Measurements from ENCODE around the gene DAP. TPM values are rescaled to one million over a fixed set of nuclear protein-coding genes. Genes with fewer than 3 reads are reported as not detected.
"Not testable (repeated sequence)": the region's sequence is repeated elsewhere in the genome, so short reads cannot be mapped to it uniquely, and the experiment has no call there.

Gene DAP
- total and polyA plus RNA-seq, 2 donors: 14.1 to 34.4 TPM

- no peaks in the 10 kb centered on the region for H3K27me3 ChIP-seq (ENCODE audit: control insufficient read depth in 2 of 2, insufficient read depth in 1 of 2, low read length in 1 of 2)
- DNase-seq (ENCODE audit: low read depth in 6 of 9, low spot score in 9 of 9): no peak
- no peaks in the 10 kb centered on the region for H3K9me3 ChIP-seq (ENCODE audit: control insufficient read depth in 2 of 2, insufficient read depth in 1 of 2, low read length in 1 of 2)
- no peak overlapping the region for H3K27ac ChIP-seq (ENCODE audit: low read depth in 1 of 2, low read length in 1 of 2)
- 97% methylated on average over 4 of the region's 4 CpGs for WGBS
- no peak overlapping the region for H3K4me3 ChIP-seq (ENCODE audit: low read length in 2 of 2)
- H3K36me3 ChIP-seq (ENCODE audit: control insufficient read depth in 2 of 2, insufficient read depth in 2 of 2, low read length in 1 of 2): no peaks in the 10 kb centered on the region
- peaks cover 0 to 10% of the 10 kb centered on the region in 2 donors for H3K4me1 ChIP-seq (ENCODE audit: control insufficient read depth in 2 of 2, insufficient read depth in 2 of 2, low read length in 2 of 2)
Observed at GRCh38 chr5:10668697-10669096, 92.3 kb downstream of the DAP start.

GRCh38 chr5:10667431-10668057 lies 93.5 kb downstream of the DAP start:
- peaks cover 0 to 15% of the 10 kb centered on the region in 2 donors for H3K4me1 ChIP-seq (ENCODE audit: control insufficient read depth in 2 of 2, insufficient read depth in 2 of 2, low read length in 2 of 2)
- no peaks in the 10 kb centered on the region for H3K36me3 ChIP-seq (ENCODE audit: control insufficient read depth in 2 of 2, insufficient read depth in 2 of 2, low read length in 1 of 2)
- H3K27ac ChIP-seq (ENCODE audit: low read depth in 1 of 2, low read length in 1 of 2): no peak overlapping the region
- DNase-seq (ENCODE audit: low read depth in 6 of 9, low spot score in 9 of 9): no peak
- H3K4me3 ChIP-seq (ENCODE audit: low read length in 2 of 2): no peak overlapping the region
- 88% methylated on average over 6 of the region's 6 CpGs for WGBS
- no peaks in the 10 kb centered on the region for H3K9me3 ChIP-seq (ENCODE audit: control insufficient read depth in 2 of 2, insufficient read depth in 1 of 2, low read length in 1 of 2)
- no peaks in the 10 kb centered on the region for H3K27me3 ChIP-seq (ENCODE audit: control insufficient read depth in 2 of 2, insufficient read depth in 1 of 2, low read length in 1 of 2)

- H3K27me3 ChIP-seq (ENCODE audit: control insufficient read depth in 2 of 2, insufficient read depth in 1 of 2, low read length in 1 of 2): no peaks in the 10 kb centered on the region
- H3K4me1 ChIP-seq (ENCODE audit: control insufficient read depth in 2 of 2, insufficient read depth in 2 of 2, low read length in 2 of 2): peaks cover 0 to 16% of the 10 kb centered on the region in 2 donors
- H3K9me3 ChIP-seq (ENCODE audit: control insufficient read depth in 2 of 2, insufficient read depth in 1 of 2, low read length in 1 of 2): no peaks in the 10 kb centered on the region
- no peak for DNase-seq (ENCODE audit: low read depth in 6 of 9, low spot score in 9 of 9)
- no peak overlapping the region for H3K4me3 ChIP-seq (ENCODE audit: low read length in 2 of 2)
- WGBS: 95% methylated on average over 7 of the region's 7 CpGs
- no peaks in the 10 kb centered on the region for H3K36me3 ChIP-seq (ENCODE audit: control insufficient read depth in 2 of 2, insufficient read depth in 2 of 2, low read length in 1 of 2)
- H3K27ac ChIP-seq (ENCODE audit: low read depth in 1 of 2, low read length in 1 of 2): no peak overlapping the region
Observed at GRCh38 chr5:10666531-10667299, 94.3 kb downstream of the DAP start.

GRCh38 chr5:10665799-10666198 lies 95.2 kb downstream of the DAP start:
- WGBS: 97% methylated on average over 9 of the region's 9 CpGs

GRCh38 chr5:10664180-10664769 lies 96.8 kb downstream of the DAP start:
- WGBS: 94% methylated on average over 6 of the region's 6 CpGs
- not testable (repeated sequence) for DNase-seq (ENCODE audit: low read depth in 6 of 9, low spot score in 9 of 9); H3K27me3 ChIP-seq (ENCODE audit: control insufficient read depth in 2 of 2, insufficient read depth in 1 of 2, low read length in 1 of 2); H3K9me3 ChIP-seq (ENCODE audit: control insufficient read depth in 2 of 2, insufficient read depth in 1 of 2, low read length in 1 of 2); H3K27ac ChIP-seq (ENCODE audit: low read depth in 1 of 2, low read length in 1 of 2); H3K4me3 ChIP-seq (ENCODE audit: low read length in 2 of 2); H3K36me3 ChIP-seq (ENCODE audit: control insufficient read depth in 2 of 2, insufficient read depth in 2 of 2, low read length in 1 of 2)
- peaks cover 0 to 16% of the 10 kb centered on the region in 2 donors for H3K4me1 ChIP-seq (ENCODE audit: control insufficient read depth in 2 of 2, insufficient read depth in 2 of 2, low read length in 2 of 2)

More at GRCh38 chr5:10665799-10666198, 95.2 kb downstream of the DAP start:
- Histone ChIP-seq H3K4me1 (ENCODE audit: control insufficient read depth in 2 of 2, insufficient read depth in 2 of 2, low read length in 2 of 2) (peaks cover 0 to 16% of the 10 kb centered on the region in 2 donors), H3K27ac (ENCODE audit: low read depth in 1 of 2, low read length in 1 of 2) (no peak overlapping the region), H3K9me3 (ENCODE audit: control insufficient read depth in 2 of 2, insufficient read depth in 1 of 2, low read length in 1 of 2) (no peaks in the 10 kb centered on the region), H3K4me3 (ENCODE audit: low read length in 2 of 2) (no peak overlapping the region), H3K27me3 (ENCODE audit: control insufficient read depth in 2 of 2, insufficient read depth in 1 of 2, low read length in 1 of 2) (no peaks in the 10 kb centered on the region), H3K36me3 (ENCODE audit: control insufficient read depth in 2 of 2, insufficient read depth in 2 of 2, low read length in 1 of 2) (no peaks in the 10 kb centered on the region)
- DNase-seq (ENCODE audit: low read depth in 6 of 9, low spot score in 9 of 9): no peak

GRCh38 chr5:10663489-10664179 lies 97.4 kb downstream of the DAP start:
- 91% methylated on average over 13 of the region's 13 CpGs for WGBS
- peak in 1 of 9 donors; percentile 24 for DNase-seq (ENCODE audit: low read depth in 6 of 9, low spot score in 9 of 9)
- Histone ChIP-seq H3K27ac (ENCODE audit: low read depth in 1 of 2, low read length in 1 of 2) (peak overlapping the region; percentile 15 to 79), H3K9me3 (ENCODE audit: control insufficient read depth in 2 of 2, insufficient read depth in 1 of 2, low read length in 1 of 2) (no peaks in the 10 kb centered on the region), H3K4me1 (ENCODE audit: control insufficient read depth in 2 of 2, insufficient read depth in 2 of 2, low read length in 2 of 2) (peaks cover 0 to 16% of the 10 kb centered on the region in 2 donors), H3K36me3 (ENCODE audit: control insufficient read depth in 2 of 2, insufficient read depth in 2 of 2, low read length in 1 of 2) (no peaks in the 10 kb centered on the region), H3K4me3 (ENCODE audit: low read length in 2 of 2) (no peak overlapping the region), H3K27me3 (ENCODE audit: control insufficient read depth in 2 of 2, insufficient read depth in 1 of 2, low read length in 1 of 2) (no peaks in the 10 kb centered on the region)

GRCh38 chr5:10662661-10663488 lies 98.2 kb downstream of the DAP start:
- H3K27ac ChIP-seq (ENCODE audit: low read depth in 1 of 2, low read length in 1 of 2): peak overlapping the region in 1 of 2 donors; percentile 79
- no peak overlapping the region for H3K4me3 ChIP-seq (ENCODE audit: low read length in 2 of 2)
- no peaks in the 10 kb centered on the region for H3K36me3 ChIP-seq (ENCODE audit: control insufficient read depth in 2 of 2, insufficient read depth in 2 of 2, low read length in 1 of 2)
- WGBS: 90% methylated on average over 10 of the region's 10 CpGs
- no peaks in the 10 kb centered on the region for H3K9me3 ChIP-seq (ENCODE audit: control insufficient read depth in 2 of 2, insufficient read depth in 1 of 2, low read length in 1 of 2)
- H3K27me3 ChIP-seq (ENCODE audit: control insufficient read depth in 2 of 2, insufficient read depth in 1 of 2, low read length in 1 of 2): no peaks in the 10 kb centered on the region
- DNase-seq (ENCODE audit: low read depth in 6 of 9, low spot score in 9 of 9): no peak
- H3K4me1 ChIP-seq (ENCODE audit: control insufficient read depth in 2 of 2, insufficient read depth in 2 of 2, low read length in 2 of 2): peaks cover 0 to 16% of the 10 kb centered on the region in 2 donors

- Histone ChIP-seq H3K4me1 (ENCODE audit: control insufficient read depth in 2 of 2, insufficient read depth in 2 of 2, low read length in 2 of 2) (peaks cover 0 to 16% of the 10 kb centered on the region in 2 donors), H3K27me3 (ENCODE audit: control insufficient read depth in 2 of 2, insufficient read depth in 1 of 2, low read length in 1 of 2) (no peaks in the 10 kb centered on the region), H3K27ac (ENCODE audit: low read depth in 1 of 2, low read length in 1 of 2) (no peak overlapping the region), H3K36me3 (ENCODE audit: control insufficient read depth in 2 of 2, insufficient read depth in 2 of 2, low read length in 1 of 2) (no peaks in the 10 kb centered on the region), H3K4me3 (ENCODE audit: low read length in 2 of 2) (no peak overlapping the region), H3K9me3 (ENCODE audit: control insufficient read depth in 2 of 2, insufficient read depth in 1 of 2, low read length in 1 of 2) (no peaks in the 10 kb centered on the region)
- 97% methylated on average over 11 of the region's 11 CpGs for WGBS
- no peak for DNase-seq (ENCODE audit: low read depth in 6 of 9, low spot score in 9 of 9)
Observed at GRCh38 chr5:10662083-10662482, 99.0 kb downstream of the DAP start.

Measured in thymus (tissue), 11 donors.